A673 (cell line): ENCODE results near the gene CHADL. TPM values are rescaled to one million over a fixed set of nuclear protein-coding genes. Genes with fewer than 3 reads are reported as not detected.

Experiments used
- BruUV-seq: library from RNA; stranded (reverse); fragments of 400-500 nt; replicated peaks from 2 replicates; lab custom pipeline; 2021; lab: Mats Ljungman, UMichigan
- CTCF ChIA-PET: fragments of 300-600 bp; sonication (Branson Sonifier 250); formaldehyde crosslinking; loops from one replicate; lab custom pipeline; 2022; ENCODE audit warnings: antibody characterized with exemption; lab: Charles Lee
- POLR2A ChIA-PET: fragments of 300-600 bp; sonication (Branson Sonifier 250); formaldehyde crosslinking; loops from one replicate; lab custom pipeline; 2022; ENCODE audit warnings: antibody characterized with exemption; ENCODE audit not compliant: low non-redundant PET; lab: Charles Lee
- DNase-seq: peaks from one replicate; pipeline ENCODE4 v3.0.0-alpha.2; 2015; ENCODE audit warnings: low spot score
- H3K27ac ChIP-seq: fragments of 200-600 bp; sonication (generic); 2 replicates; pipeline ENCODE4 v1.5.1; 2016; ENCODE audit warnings: mixed run types, low read depth, mild to moderate bottlenecking, mixed read lengths, antibody characterized with exemption, low read length; ENCODE audit not compliant: poor library complexity, severe bottlenecking
- H3K27me3 ChIP-seq: fragments of 200-600 bp; sonication (generic); replicated peaks from 2 replicates; pipeline ENCODE4 v1.6.1; 2017; ENCODE audit warnings: mixed run types, low read depth, mild to moderate bottlenecking, mixed read lengths, antibody characterized with exemption, low read length; ENCODE audit not compliant: insufficient read depth, poor library complexity
- H3K36me3 ChIP-seq: fragments of 200-600 bp; sonication (generic); 2 replicates; pipeline ENCODE4 v1.6.1; 2016; ENCODE audit warnings: mixed run types, mild to moderate bottlenecking, mixed read lengths, antibody characterized with exemption, low read length; ENCODE audit not compliant: insufficient read depth, poor library complexity, severe bottlenecking
- H3K4me1 ChIP-seq: fragments of 200-600 bp; sonication (generic); 2 replicates; pipeline ENCODE4 v1.6.1; 2017; ENCODE audit warnings: mixed run types, mild to moderate bottlenecking, mixed read lengths, antibody characterized with exemption, low read length; ENCODE audit not compliant: insufficient read depth, poor library complexity, severe bottlenecking
- H3K4me3 ChIP-seq: fragments of 200-600 bp; sonication (generic); 2 replicates; pipeline ENCODE4 v1.5.1; 2016; ENCODE audit warnings: low read depth, mixed run types, mild to moderate bottlenecking, mixed read lengths, low read length; ENCODE audit not compliant: poor library complexity, severe bottlenecking
- H3K9me3 ChIP-seq: fragments of 200-600 bp; sonication (generic); 2 replicates; pipeline ENCODE4 v1.6.1; 2016; ENCODE audit warnings: mixed run types, low read depth, mild to moderate bottlenecking, mixed read lengths, antibody characterized with exemption, low read length; ENCODE audit not compliant: poor library complexity, severe bottlenecking
- EZH2 ChIP-seq: fragments of 200-600 bp; sonication (generic); IDR thresholded peaks from 2 replicates; pipeline ENCODE4 v1.6.1; 2017; ENCODE audit warnings: borderline replicate concordance, low read depth, mild to moderate bottlenecking, mixed read lengths, antibody characterized with exemption, low read length; ENCODE audit not compliant: poor library complexity, severe bottlenecking
- intact Hi-C: fragments of 100-400 bp; cut with micrococcal nuclease; formaldehyde crosslinking; loops from one replicate; pipeline ENCODE4 v1.10.0; 2022; ENCODE audit not compliant: unreplicated experiment
- total RNA-seq: library from RNA; stranded (reverse); gene quantifications from 2 replicates; pipeline ENCODE4 v1.2.3, GENCODE V29; 2021
- TF ChIP-seq, protein P1 (sequence below): fragments of 300-800, 200-600 bp; sonication (generic); conservative IDR thresholded peaks from 2 replicates; pipeline ENCODE4 v1.5.1; 2017; ENCODE audit warnings: low read depth, mild to moderate bottlenecking, antibody characterized with exemption, low read length, moderate library complexity, mixed read lengths

CHADL gene
- total RNA-seq, 1 experiment from 2014 or later, result not detected

GRCh38 chr22:41191467-41191866 lies 49.3 kb downstream of the CHADL start:
- no peak for TF ChIP-seq EZH2
- TF ChIP-seq, protein P1, sequence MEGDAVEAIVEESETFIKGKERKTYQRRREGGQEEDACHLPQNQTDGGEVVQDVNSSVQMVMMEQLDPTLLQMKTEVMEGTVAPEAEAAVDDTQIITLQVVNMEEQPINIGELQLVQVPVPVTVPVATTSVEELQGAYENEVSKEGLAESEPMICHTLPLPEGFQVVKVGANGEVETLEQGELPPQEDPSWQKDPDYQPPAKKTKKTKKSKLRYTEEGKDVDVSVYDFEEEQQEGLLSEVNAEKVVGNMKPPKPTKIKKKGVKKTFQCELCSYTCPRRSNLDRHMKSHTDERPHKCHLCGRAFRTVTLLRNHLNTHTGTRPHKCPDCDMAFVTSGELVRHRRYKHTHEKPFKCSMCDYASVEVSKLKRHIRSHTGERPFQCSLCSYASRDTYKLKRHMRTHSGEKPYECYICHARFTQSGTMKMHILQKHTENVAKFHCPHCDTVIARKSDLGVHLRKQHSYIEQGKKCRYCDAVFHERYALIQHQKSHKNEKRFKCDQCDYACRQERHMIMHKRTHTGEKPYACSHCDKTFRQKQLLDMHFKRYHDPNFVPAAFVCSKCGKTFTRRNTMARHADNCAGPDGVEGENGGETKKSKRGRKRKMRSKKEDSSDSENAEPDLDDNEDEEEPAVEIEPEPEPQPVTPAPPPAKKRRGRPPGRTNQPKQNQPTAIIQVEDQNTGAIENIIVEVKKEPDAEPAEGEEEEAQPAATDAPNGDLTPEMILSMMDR, result no peak
- Histone ChIP-seq H3K27me3 (no peaks in the 10 kb centered on the region), H3K4me1 (no peaks in the 10 kb centered on the region), H3K27ac (no peak overlapping the region), H3K9me3 (no peaks in the 10 kb centered on the region), H3K36me3 (no peaks in the 10 kb centered on the region), H3K4me3 (no peak overlapping the region)
- intact Hi-C loops, result no loop called here
- no peak for DNase-seq
- POLR2A ChIA-PET, result no interaction called here
- CTCF ChIA-PET, result no interaction called here
- no TSS peak for BruUV-seq

DNA sequence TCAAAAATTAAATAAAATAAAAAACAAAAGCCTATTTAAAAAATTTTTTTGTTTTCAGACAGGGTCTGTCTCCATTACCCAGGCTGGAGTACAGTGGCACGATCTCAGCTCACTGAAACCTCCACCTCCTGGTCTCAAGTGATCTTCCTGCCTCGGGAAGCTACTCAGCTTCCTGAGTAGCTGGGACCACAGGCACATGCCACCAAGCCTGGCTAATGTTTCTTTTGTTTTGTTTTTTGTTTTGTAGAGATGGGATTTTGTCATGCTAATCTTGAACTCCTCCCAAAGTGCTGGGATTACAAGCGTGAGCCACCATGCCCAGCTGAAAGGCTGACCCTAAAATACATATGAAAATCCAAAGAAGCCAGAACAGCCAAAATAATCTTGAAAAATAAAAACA lies 56.1 kb downstream of the CHADL start:
- TF ChIP-seq EZH2, result no peak
- TF ChIP-seq, protein P1, result no peak
- ChIA-PET CTCF (no interaction called here), POLR2A (interaction anchor here (0.6 kb wide), 1 partner anchor 52 kb away, joined by 3 read pairs; no protein-coding TSS in a partner anchor)
- DNase-seq, result no peak
- Histone ChIP-seq H3K27ac (no peak overlapping the region), H3K4me3 (no peak overlapping the region), H3K27me3 (no peaks in the 10 kb centered on the region), H3K4me1 (no peaks in the 10 kb centered on the region), H3K36me3 (peaks cover 10% of the 10 kb centered on the region), H3K9me3 (no peaks in the 10 kb centered on the region)
- BruUV-seq, result no TSS peak
- intact Hi-C loops, result no loop called here

- Histone ChIP-seq H3K27me3 (no peaks in the 10 kb centered on the region), H3K36me3 (peaks cover 39% of the 10 kb centered on the region), H3K9me3 (no peaks in the 10 kb centered on the region), H3K4me1 (no peaks in the 10 kb centered on the region), H3K27ac (no peak overlapping the region), H3K4me3 (no peak overlapping the region)
- POLR2A ChIA-PET, result interaction anchor here (0.7 kb wide), 1 partner anchor 194 kb away, joined by 4 read pairs; no protein-coding TSS in a partner anchor
- no TSS peak for BruUV-seq
- CTCF ChIA-PET, result interaction anchor here (0.5 kb wide), 1 partner anchor 225 kb away, joined by 3 read pairs; no protein-coding TSS in a partner anchor
- DNase-seq, result no peak
- intact Hi-C loops, result no loop called here
- TF ChIP-seq, protein P1, result no peak
- no peak for TF ChIP-seq EZH2
Measured at GRCh38 chr22:41181349-41182241, 59.1 kb downstream of the CHADL start.
